ENCODE results near the gene CCDC81.
"Not testable (repeated sequence)": the region's sequence is repeated elsewhere in the genome, so short reads cannot be mapped to it uniquely, and the experiment has no call there.

Gene CCDC81

DNA sequence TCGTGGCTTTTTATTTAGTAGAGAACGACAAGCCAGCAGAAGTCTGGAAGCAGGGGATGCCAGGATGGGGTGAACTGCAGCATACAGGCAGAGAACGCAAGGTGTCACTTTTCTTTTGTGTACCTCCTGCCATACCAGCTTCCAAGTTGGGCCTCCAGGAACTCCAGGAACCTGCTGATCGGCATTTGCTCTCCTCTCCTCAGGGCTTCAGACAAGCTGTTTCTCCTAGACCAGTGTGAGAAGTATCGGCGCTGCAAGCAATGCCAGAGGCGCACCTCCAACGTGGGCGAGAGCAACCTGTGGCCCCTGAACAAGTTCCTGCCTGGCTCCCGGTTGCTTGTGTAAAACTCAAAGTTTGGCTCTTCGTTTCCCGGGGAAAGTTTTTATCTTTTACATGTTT, 47.7 kb downstream of the CCDC81 start:
- Histone ChIP-seq H3K4me3 (ENCODE audit: low read depth, low read length) (no peak overlapping the region), H3K9me3 (no peaks in the 10 kb centered on the region), H3K36me3 (no peaks in the 10 kb centered on the region), H3K4me1 (no peaks in the 10 kb centered on the region), H3K27me3 (no peaks in the 10 kb centered on the region)
- DNase-seq: no peak
- TF ChIP-seq, protein P1, sequence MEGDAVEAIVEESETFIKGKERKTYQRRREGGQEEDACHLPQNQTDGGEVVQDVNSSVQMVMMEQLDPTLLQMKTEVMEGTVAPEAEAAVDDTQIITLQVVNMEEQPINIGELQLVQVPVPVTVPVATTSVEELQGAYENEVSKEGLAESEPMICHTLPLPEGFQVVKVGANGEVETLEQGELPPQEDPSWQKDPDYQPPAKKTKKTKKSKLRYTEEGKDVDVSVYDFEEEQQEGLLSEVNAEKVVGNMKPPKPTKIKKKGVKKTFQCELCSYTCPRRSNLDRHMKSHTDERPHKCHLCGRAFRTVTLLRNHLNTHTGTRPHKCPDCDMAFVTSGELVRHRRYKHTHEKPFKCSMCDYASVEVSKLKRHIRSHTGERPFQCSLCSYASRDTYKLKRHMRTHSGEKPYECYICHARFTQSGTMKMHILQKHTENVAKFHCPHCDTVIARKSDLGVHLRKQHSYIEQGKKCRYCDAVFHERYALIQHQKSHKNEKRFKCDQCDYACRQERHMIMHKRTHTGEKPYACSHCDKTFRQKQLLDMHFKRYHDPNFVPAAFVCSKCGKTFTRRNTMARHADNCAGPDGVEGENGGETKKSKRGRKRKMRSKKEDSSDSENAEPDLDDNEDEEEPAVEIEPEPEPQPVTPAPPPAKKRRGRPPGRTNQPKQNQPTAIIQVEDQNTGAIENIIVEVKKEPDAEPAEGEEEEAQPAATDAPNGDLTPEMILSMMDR (IDR thresholded peaks at IDR 0.05; ENCODE audit: low read depth, low read length): no peak

DNA sequence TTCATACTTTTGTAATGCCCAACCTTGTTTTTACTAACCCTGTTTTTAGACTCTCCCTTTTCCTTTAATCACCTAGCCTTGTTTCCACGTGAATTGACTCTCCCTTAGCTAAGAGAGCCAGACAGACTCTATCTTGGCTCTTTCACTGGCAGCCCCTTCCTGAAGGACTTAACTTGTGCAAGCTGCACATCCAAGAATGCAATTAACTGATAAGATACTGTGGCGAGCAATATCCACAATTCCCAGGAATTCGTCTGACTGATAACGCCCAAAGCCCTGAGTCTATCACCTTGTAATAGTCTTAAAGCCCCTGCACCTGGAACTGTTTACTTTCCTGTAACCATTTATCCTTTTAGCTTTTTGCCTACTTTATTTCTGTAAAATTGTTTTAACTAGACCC, 48.8 kb downstream of the CCDC81 start:
- H3K9me3 ChIP-seq; H3K4me3 ChIP-seq (ENCODE audit: low read depth, low read length); H3K36me3 ChIP-seq; DNase-seq; H3K4me1 ChIP-seq; H3K27me3 ChIP-seq: not testable (repeated sequence)

DNA sequence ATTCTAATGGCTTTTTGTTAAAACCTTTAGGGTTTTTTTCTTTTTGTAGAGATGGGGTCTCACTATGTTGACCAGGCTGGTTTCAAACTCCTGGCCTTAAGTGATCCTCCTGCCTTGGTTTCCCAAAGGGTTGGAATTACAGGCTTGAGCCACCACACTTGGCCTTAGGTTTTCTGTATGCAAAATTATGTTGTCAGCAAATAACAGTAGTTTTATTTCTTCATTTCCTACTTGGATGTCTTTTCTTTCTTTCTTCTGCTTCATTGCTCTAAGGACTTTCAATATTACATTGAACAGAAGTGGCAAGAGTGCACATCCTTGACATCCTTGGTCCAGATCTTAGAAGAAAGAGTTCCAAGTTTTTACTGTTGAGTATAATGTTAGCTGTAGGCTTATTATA, 52.8 kb downstream of the CCDC81 start:
- DNase-seq: no peak
- no peaks in the 10 kb centered on the region for H3K9me3 ChIP-seq
- no peaks in the 10 kb centered on the region for H3K4me1 ChIP-seq
- no peaks in the 10 kb centered on the region for H3K36me3 ChIP-seq
- H3K4me3 ChIP-seq (ENCODE audit: low read depth, low read length): no peak overlapping the region
- no peaks in the 10 kb centered on the region for H3K27me3 ChIP-seq
- TF ChIP-seq, protein P1 (IDR thresholded peaks at IDR 0.05; ENCODE audit: low read depth, low read length): no peak

DNA sequence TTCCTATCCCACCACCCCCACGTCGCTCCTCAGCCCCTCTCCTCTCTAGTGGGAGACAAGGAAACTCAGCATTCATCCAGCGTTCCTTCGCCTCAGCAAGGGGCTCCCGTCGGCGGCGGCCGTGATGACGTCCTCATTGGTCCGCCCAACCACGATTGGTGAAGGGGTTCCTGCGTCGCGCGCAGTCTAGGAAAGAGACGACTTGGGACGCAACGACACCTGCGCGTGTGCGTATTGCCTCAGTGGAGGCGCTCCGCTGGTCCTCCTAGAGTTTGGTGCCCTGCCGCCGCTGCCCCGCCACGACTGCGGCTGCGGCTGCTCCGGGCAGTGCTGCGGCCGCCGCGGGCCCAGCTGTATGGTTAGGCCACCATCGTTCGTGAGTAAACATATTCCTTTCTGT, 56.6 kb downstream of the CCDC81 start:
- DNase-seq: no peak
- Histone ChIP-seq H3K36me3 (no peaks in the 10 kb centered on the region), H3K27me3 (no peaks in the 10 kb centered on the region), H3K4me1 (no peaks in the 10 kb centered on the region), H3K4me3 (ENCODE audit: low read depth, low read length) (no peak overlapping the region), H3K9me3 (no peaks in the 10 kb centered on the region)
- TF ChIP-seq, protein P1 (IDR thresholded peaks at IDR 0.05; ENCODE audit: low read depth, low read length): no peak

DNA sequence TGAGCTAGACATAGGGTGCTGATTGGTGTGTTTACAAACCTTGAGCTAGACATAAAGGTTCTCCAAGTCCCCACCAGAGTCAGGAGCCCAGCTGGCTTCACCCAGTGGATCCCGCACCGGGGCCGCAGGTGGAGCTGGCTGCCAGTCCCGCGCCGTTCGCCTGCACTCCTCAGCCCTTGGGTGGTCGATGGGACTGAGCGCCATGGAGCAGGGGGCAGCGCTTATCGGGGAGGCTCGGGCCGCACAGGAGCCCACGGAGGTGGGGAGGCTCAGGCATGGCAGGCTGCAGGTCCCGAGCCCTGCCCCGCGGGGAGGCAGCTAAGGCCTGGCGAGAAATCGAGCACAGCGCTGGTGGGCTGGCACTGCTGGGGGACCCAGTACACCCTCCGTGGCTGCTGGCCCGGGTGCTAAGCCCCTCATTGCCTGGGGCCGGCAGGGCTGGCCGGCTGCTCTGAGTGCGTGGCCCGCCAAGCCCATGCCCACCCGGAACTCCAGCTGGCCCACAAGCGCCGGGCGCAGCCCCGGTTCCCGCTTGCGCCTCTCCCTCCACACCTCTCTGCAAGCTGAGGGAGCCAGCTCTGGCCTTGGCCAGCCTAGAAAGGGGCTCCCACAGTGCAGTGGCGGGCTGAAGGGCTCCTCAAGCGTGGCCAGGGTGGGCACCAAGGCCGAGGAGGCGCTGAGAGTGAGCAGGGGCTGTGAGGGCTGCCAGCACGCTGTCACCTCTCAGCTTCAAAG, 58.8 kb downstream of the CCDC81 start:
- H3K27me3 ChIP-seq; H3K4me1 ChIP-seq; H3K36me3 ChIP-seq; H3K4me3 ChIP-seq (ENCODE audit: low read depth, low read length); H3K9me3 ChIP-seq; DNase-seq: not testable (repeated sequence)

DNA sequence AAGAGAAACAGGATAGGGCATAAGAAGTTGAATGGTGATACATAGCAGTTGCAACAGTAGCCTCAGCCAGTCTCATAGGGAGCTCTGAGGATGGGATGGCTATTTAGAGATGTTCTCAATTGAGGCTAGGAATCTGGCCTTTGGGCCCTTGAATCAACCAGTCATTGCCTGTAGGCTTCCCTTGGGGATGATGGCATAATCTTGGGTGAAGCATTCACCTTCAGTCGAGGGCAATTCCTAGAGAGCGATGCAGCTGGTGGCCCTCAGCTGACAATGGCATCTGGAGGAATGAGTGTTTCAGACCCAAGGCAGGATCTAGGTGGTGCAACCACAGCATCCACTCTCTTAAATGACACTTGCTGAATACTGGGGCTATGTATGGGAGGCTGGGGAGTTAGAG, 61.0 kb downstream of the CCDC81 start:
- no peaks in the 10 kb centered on the region for H3K27me3 ChIP-seq
- TF ChIP-seq, protein P1 (IDR thresholded peaks at IDR 0.05; ENCODE audit: low read depth, low read length): no peak
- H3K36me3 ChIP-seq: no peaks in the 10 kb centered on the region
- no peak for DNase-seq
- H3K4me3 ChIP-seq (ENCODE audit: low read depth, low read length): no peak overlapping the region
- no peaks in the 10 kb centered on the region for H3K4me1 ChIP-seq
- no peaks in the 10 kb centered on the region for H3K9me3 ChIP-seq

DNA sequence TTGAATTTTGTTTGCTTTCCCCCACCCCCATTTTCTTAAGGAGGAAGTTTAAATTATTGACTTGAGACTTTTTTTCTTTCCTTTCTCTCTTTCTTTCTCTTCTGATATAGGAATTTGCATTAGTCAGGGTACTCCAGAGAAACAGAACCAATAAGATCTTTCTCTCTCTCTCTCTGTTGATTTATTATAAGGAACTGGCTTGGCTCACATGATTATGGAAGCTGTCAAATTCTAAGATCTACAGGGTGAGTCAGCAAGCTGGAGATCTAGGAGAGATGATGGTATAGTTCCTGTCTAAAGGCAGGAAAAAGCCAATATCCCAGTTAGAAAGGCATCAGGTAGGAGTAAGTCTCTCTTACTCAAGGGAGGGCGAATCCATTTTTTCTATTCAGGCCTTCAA, 64.0 kb downstream of the CCDC81 start:
- H3K4me1 ChIP-seq: no peaks in the 10 kb centered on the region
- H3K36me3 ChIP-seq: no peaks in the 10 kb centered on the region
- TF ChIP-seq, protein P1 (IDR thresholded peaks at IDR 0.05; ENCODE audit: low read depth, low read length): no peak
- no peaks in the 10 kb centered on the region for H3K9me3 ChIP-seq
- no peaks in the 10 kb centered on the region for H3K27me3 ChIP-seq
- no peak for DNase-seq
- no peak overlapping the region for H3K4me3 ChIP-seq (ENCODE audit: low read depth, low read length)
